GM19397 (cell line): ENCODE data around the gene PHLDA2.

Experiments used
- ATAC-seq: cut with Tn5 transposase; IDR thresholded peaks from one replicate; pipeline ENCODE4 v1.9.1; 2021; ENCODE audit warnings: mild to moderate bottlenecking, moderate library complexity; ENCODE audit not compliant: unreplicated experiment

PHLDA2 gene

GRCh38 chr11:2883979-2884815, 45.0 kb downstream of the PHLDA2 start:
- no peak for ATAC-seq

GRCh38 chr11:2883640-2883978, 45.6 kb downstream of the PHLDA2 start:
- no peak for ATAC-seq

GRCh38 chr11:2882396-2883110, 46.7 kb downstream of the PHLDA2 start:
- ATAC-seq, result no peak

- no peak for ATAC-seq
These were observed 47.2 kb downstream of the PHLDA2 start for GRCh38 chr11:2881981-2882375.

- ATAC-seq, result no peak
These were observed 47.9 kb downstream of the PHLDA2 start for GRCh38 chr11:2881076-2881980.

GRCh38 chr11:2880646-2881045, 48.6 kb downstream of the PHLDA2 start:
- no peak for ATAC-seq

- ATAC-seq, result no peak
These were observed 50.4 kb downstream of the PHLDA2 start for GRCh38 chr11:2878782-2879181.
